ENCODE data around the gene YWHAG.
"Not testable (repeated sequence)": the region's sequence is repeated elsewhere in the genome, so short reads cannot be mapped to it uniquely, and the experiment has no call there.

YWHAG gene

GRCh38 chr7:76346778-76347177, 12.0 kb downstream of the YWHAG start:
- no peak for DNase-seq

GRCh38 chr7:76346097-76346496, 12.7 kb downstream of the YWHAG start:
- DNase-seq, result no peak

GRCh38 chr7:76343931-76344321, 14.9 kb downstream of the YWHAG start:
- no peak for DNase-seq

GRCh38 chr7:76343294-76343930, 15.4 kb downstream of the YWHAG start:
- DNase-seq, result no peak

GRCh38 chr7:76342222-76342621, 16.6 kb downstream of the YWHAG start:
- no peak for DNase-seq

- DNase-seq, result no peak
Measured at GRCh38 chr7:76340617-76341131, 18.1 kb downstream of the YWHAG start.

- no peak for DNase-seq
Measured at GRCh38 chr7:76338298-76339084, 20.3 kb downstream of the YWHAG start.

GRCh38 chr7:76337147-76337546, 21.6 kb downstream of the YWHAG start:
- no peak for DNase-seq

GRCh38 chr7:76336094-76336493, 22.7 kb downstream of the YWHAG start:
- DNase-seq, result no peak

GRCh38 chr7:76335417-76335816, 23.4 kb downstream of the YWHAG start:
- not testable (repeated sequence) for DNase-seq

- no peak for DNase-seq
Measured at GRCh38 chr7:76334320-76334967, 24.3 kb downstream of the YWHAG start.

- DNase-seq, result no peak
Measured at GRCh38 chr7:76333511-76334101, 25.2 kb downstream of the YWHAG start.

- DNase-seq, result no peak
Measured at GRCh38 chr7:76332078-76332477, 26.7 kb downstream of the YWHAG start.

GRCh38 chr7:76330673-76331072, 28.1 kb downstream of the YWHAG start:
- DNase-seq, result no peak

GRCh38 chr7:76330261-76330660, 28.5 kb downstream of the YWHAG start:
- no peak for DNase-seq

GRCh38 chr7:76329479-76329878, 29.3 kb downstream of the YWHAG start:
- DNase-seq, result no peak

- no peak for DNase-seq
Measured at GRCh38 chr7:76328389-76328788, 30.4 kb downstream of the YWHAG start.

GRCh38 chr7:76327610-76328009, 31.2 kb downstream of the YWHAG start:
- no peak for DNase-seq

- DNase-seq, result no peak
Measured at GRCh38 chr7:76326646-76327233, 32.1 kb downstream of the YWHAG start.

- DNase-seq, result no peak
Measured at GRCh38 chr7:76325811-76326210, 33.0 kb downstream of the YWHAG start.

- no peak for DNase-seq
Measured at GRCh38 chr7:76325092-76325491, 33.7 kb downstream of the YWHAG start.

GRCh38 chr7:76318488-76319353, 40.1 kb downstream of the YWHAG start:
- peak; percentile 84 for DNase-seq

Data from retina (tissue), 1 donor.